Measurements from ENCODE around the gene SLC25A21.
"Not testable (repeated sequence)": the region's sequence is repeated elsewhere in the genome, so short reads cannot be mapped to it uniquely, and the experiment has no call there.

Gene SLC25A21

DNA sequence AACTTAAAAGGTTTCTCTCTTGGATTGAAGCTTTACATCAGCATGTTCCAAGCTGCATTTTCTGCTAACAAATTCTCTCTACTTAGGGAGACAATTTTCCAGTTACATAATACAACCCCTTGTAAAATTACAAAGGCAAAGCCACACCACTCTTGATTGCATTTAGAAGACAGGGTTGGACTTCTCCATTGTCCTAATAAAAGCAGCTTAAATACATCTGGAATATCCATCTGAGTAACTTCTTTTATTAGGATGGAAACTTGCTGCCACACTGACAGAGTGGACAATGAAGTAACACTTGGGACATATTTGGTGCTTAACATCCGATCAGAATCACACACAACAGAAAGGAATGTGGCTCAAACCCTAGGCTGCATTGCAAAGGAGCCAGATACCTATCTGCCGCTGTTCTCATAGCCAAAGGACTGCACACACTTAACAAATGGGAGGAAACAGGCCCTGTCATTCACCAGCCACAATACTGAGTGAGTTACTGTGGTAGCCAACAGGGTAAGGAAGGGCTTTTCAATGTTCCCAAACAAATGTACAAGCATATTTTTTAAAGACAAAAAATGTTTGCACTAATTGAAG lies 353.5 kb downstream of the SLC25A21 start:
- no peak overlapping the region for H3K4me3 ChIP-seq (ENCODE audit: low read depth, low read length)
- DNase-seq (ENCODE audit: low read depth, low spot score) = no peak
- TF ChIP-seq, protein P1, sequence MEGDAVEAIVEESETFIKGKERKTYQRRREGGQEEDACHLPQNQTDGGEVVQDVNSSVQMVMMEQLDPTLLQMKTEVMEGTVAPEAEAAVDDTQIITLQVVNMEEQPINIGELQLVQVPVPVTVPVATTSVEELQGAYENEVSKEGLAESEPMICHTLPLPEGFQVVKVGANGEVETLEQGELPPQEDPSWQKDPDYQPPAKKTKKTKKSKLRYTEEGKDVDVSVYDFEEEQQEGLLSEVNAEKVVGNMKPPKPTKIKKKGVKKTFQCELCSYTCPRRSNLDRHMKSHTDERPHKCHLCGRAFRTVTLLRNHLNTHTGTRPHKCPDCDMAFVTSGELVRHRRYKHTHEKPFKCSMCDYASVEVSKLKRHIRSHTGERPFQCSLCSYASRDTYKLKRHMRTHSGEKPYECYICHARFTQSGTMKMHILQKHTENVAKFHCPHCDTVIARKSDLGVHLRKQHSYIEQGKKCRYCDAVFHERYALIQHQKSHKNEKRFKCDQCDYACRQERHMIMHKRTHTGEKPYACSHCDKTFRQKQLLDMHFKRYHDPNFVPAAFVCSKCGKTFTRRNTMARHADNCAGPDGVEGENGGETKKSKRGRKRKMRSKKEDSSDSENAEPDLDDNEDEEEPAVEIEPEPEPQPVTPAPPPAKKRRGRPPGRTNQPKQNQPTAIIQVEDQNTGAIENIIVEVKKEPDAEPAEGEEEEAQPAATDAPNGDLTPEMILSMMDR (IDR thresholded peaks at IDR 0.05; ENCODE audit: low read depth, low read length) = no peak
- in situ Hi-C loops (cut with HindIII; ENCODE audit: low sequenced_read_pairs) = no loop called here

DNA sequence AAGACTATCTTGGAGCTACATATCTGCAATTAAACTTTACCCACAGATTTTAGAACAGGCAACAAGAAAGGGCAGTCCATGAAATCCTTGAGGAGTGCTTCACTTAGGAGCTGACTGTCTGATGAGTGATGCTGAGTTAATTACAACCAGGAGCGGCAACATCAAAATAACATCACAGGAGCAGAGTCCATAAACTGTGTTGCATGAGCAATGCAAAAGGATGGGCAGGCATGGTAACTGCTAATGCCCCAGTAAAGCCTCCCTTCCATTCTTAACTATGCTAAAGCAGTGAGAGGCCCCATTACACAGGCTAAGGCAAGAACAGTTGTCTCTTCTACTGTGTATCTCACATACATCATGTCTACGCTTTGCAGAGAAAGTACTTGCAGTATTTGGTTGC lies 354.2 kb downstream of the SLC25A21 start:
- in situ Hi-C loops (cut with HindIII; ENCODE audit: low sequenced_read_pairs) = no loop called here
- H3K4me3 ChIP-seq (ENCODE audit: low read depth, low read length) = no peak overlapping the region
- DNase-seq (ENCODE audit: low read depth, low spot score) = no peak
- TF ChIP-seq, protein P1 (IDR thresholded peaks at IDR 0.05; ENCODE audit: low read depth, low read length) = no peak

DNA sequence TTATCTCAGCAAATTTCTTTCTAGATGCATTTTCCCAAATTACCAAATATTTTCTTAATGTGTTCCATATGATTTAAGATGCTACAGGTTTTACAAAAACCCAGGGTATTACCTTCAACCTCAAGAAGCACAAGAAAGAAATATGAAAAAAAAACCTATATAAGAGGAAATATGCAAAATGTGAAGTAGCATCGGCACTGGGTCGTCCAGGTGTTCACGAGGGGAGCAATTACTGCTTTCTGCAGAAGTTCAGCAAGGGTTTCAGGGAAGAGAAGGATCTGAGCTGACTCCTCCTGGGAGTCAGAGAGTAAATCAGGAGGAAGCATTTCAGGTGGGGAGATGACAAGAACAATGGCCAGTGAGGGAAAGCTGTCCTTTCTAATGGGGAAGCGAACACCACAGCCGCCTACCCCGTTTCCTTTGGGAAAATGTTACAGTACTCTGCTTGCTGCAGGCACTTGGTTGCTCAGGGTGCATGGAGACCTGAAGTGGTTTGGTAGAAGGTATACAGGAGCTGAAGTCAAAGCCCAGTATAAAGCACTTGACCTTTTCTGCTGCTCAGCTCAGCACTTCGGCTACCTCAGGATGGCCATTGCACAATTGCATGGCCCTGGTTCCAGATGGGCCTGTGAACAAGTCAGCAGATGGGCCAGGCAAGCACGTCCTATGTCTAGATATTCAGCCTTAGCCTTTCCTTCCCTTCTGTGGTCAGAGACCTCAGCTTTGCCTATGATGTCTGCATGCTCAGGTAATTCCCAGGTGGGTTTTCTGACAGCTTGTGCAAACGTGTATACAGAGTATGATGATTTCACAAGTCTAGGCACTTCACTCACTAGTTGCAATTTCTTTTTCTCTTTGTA lies 355.1 kb downstream of the SLC25A21 start:
- TF ChIP-seq, protein P1 (IDR thresholded peaks at IDR 0.05; ENCODE audit: low read depth, low read length) = no peak
- in situ Hi-C loops (cut with HindIII; ENCODE audit: low sequenced_read_pairs) = no loop called here
- H3K4me3 ChIP-seq (ENCODE audit: low read depth, low read length) = no peak overlapping the region
- DNase-seq (ENCODE audit: low read depth, low spot score) = no peak

DNA sequence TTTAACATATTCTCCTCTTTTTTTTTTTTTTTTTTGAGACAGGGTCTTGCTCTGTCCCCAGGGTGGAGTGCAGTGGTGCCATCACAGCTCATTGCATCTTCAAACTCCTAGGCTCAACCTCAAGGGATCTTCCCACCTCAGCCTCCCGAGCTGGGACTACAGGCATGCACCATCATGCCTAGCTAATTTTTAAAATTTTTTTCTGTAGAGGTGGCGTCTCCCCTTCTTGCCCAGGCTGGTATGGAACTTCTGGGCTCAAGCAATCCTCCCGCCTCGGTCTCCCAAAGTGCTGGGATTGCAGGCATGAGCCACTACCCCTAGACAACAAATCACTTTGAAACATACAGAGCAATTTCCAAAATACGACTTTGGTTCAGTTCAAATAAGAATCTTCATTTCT lies 355.9 kb downstream of the SLC25A21 start:
- no peak for DNase-seq (ENCODE audit: low read depth, low spot score)
- TF ChIP-seq, protein P1 (IDR thresholded peaks at IDR 0.05; ENCODE audit: low read depth, low read length) = no peak
- no peak overlapping the region for H3K4me3 ChIP-seq (ENCODE audit: low read depth, low read length)
- in situ Hi-C loops (cut with HindIII; ENCODE audit: low sequenced_read_pairs) = no loop called here

DNA sequence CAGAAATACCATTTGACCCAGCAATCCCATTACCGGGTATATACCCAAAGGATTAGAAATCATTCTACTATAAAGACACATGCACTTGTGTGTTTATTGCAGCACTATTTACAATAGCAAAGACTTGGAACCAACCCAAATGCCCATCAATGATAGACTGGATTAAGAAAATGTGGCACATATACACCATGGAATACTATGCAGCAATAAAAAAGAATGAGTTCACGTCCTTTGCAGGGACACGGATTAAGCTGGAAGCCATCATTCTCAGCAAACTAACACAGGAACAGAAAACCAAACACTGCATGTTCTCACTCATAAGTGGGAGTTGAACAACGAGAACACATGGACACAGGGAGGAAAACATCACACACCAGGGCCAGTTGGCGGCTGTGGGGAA lies 357.6 kb downstream of the SLC25A21 start:
- DNase-seq (ENCODE audit: low read depth, low spot score); in situ Hi-C loops (cut with HindIII; ENCODE audit: low sequenced_read_pairs); H3K4me3 ChIP-seq (ENCODE audit: low read depth, low read length): not testable (repeated sequence)

DNA sequence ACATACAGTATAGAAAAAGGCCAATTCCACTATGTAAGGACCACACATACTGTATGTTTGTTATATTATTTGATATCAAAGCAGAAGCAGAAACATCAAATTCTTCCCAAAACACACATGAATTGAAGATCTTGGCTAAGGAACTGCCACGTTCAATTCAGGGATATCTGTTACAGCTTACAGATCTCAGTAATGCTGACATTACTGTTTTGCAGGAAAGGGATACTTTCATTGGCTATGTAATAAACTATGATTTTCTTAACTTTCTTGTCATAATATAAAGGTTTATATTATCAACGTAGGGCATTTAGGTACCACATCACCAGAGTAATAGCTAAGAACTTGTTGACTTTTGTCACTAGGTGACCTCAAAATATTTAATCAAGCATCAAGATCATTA lies 362.2 kb downstream of the SLC25A21 start:
- in situ Hi-C loops (cut with HindIII; ENCODE audit: low sequenced_read_pairs) = no loop called here
- no peak overlapping the region for H3K4me3 ChIP-seq (ENCODE audit: low read depth, low read length)
- TF ChIP-seq, protein P1 (IDR thresholded peaks at IDR 0.05; ENCODE audit: low read depth, low read length) = no peak
- DNase-seq (ENCODE audit: low read depth, low spot score) = no peak

DNA sequence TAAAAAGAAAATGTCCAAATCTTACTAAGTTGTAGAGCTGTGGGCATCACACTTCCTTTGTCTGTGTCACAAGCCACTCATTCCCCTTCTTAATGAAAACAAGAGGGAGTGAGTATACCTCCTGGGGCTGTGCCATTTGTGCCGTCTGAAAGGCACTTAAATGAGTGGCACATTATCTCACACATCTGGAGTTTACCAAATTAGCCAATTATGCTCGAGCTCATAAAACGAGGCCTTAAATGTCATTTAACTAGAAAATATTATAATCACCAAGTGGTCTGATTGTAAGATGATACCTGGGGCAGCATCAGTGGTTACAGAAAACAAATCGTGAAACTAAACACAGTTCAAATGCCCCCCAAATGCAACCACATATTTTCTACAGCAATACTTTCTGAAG lies 364.7 kb downstream of the SLC25A21 start:
- DNase-seq (ENCODE audit: low read depth, low spot score) = no peak
- TF ChIP-seq, protein P1 (IDR thresholded peaks at IDR 0.05; ENCODE audit: low read depth, low read length) = no peak
- in situ Hi-C loops (cut with HindIII; ENCODE audit: low sequenced_read_pairs) = no loop called here
- H3K4me3 ChIP-seq (ENCODE audit: low read depth, low read length) = no peak overlapping the region
